Left renal cortex interstitium (tissue), 4 donors: ENCODE results near the gene IGF2R. TPM values are rescaled to one million over a fixed set of nuclear protein-coding genes. Genes with fewer than 3 reads are reported as not detected.

Experiments used
- DNase-seq, 4 donors: peaks; one replicate each; pipeline ENCODE4 v3.0.0-alpha.2; 2013; ENCODE audit warnings: low read depth in 4 of 4, low spot score in 2 of 4, missing footprints in 1 of 4
- polyA plus RNA-seq, 4 donors: library from polyadenylated mRNA; unstranded; fragments of 120-200 nt; gene quantifications; one replicate each; pipeline ENCODE4 v1.2.1, GENCODE V29; 2013; ENCODE audit not compliant: insufficient read length in 4 of 4

The IGF2R gene
- polyA plus RNA-seq, 4 donors = 50.5 to 67.8 (median 58.4) TPM

DNA sequence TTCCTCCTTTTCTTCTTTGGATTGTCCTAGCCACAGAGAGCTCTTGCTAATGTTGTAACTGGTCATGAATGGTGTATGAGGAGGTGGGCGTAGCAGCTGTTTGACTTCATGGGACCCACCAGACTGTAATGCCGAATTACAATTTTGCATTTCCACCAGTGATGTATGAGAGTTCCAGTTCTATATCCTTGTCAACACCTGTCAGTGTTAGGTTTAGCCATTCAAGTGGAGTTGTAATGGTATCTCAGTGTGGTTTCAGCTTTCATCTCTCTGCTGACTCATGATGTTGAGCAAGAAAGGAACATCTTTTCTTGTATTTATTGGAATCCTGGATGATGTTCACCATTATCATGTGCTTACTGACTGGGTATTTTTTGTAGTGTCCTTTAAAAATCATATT lies 5.1 kb downstream of the IGF2R start:
- DNase-seq = no peak

GRCh38 chr6:159974932-159975331 lies 6.0 kb downstream of the IGF2R start:
- no peak for DNase-seq

DNA sequence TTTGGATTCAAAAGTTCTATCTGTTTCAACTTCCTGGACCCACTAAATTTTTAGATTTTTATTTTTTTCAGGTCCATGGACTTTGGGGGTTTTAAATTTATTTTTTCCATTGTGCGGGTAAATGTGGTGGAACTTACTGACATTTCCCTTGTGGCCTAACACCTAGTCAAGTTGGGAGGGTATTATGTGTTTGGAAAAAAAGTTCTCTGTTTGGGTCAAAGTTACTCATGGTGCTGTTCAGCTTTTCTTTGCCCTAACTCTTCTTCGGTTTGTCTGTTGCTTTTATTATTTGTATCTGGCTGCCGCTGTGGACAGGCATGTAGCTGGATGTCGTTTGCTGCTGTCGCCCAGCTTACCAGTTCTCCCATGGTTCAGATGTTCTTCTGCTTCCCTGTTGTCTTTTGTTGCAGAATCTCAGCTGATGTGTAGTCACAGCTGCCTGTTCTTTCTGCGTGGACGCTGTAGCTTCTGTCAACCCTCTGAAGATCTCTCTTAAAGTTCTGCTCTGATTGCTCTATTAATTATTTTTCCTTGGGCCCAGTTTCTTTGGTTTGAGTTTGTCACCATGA lies 7.9 kb downstream of the IGF2R start:
- DNase-seq = no peak

GRCh38 chr6:159977255-159977903 lies 8.5 kb downstream of the IGF2R start:
- DNase-seq = no peak

- DNase-seq = no peak
Observed at GRCh38 chr6:159977904-159978268, 9.0 kb downstream of the IGF2R start.

- no peak for DNase-seq
Observed at GRCh38 chr6:159978291-159979135, 9.6 kb downstream of the IGF2R start.

- DNase-seq = no peak
Observed at GRCh38 chr6:159979136-159979874, 10.4 kb downstream of the IGF2R start.

DNA sequence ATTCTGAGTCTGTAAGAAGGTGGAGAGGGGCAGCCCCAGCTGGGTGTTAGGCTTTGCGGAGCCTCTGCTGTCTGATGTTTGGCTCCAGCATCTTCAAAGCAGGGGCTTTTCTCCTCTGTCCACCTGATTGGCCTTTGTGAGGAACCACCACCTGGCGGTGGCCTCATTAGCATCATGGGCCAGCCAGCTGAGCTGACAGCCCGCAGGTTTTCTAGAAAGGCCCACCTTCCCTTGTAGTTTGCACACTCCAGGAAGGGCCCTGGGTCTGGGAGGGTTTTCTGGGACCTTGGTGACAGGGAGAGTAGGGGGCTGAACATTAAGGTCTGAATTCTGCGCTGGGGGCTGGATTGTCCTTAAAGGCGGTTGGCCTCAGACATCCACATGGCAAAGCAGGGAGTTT lies 11.6 kb downstream of the IGF2R start:
- no peak for DNase-seq

GRCh38 chr6:159981071-159981402 lies 12.2 kb downstream of the IGF2R start:
- DNase-seq = no peak

DNA sequence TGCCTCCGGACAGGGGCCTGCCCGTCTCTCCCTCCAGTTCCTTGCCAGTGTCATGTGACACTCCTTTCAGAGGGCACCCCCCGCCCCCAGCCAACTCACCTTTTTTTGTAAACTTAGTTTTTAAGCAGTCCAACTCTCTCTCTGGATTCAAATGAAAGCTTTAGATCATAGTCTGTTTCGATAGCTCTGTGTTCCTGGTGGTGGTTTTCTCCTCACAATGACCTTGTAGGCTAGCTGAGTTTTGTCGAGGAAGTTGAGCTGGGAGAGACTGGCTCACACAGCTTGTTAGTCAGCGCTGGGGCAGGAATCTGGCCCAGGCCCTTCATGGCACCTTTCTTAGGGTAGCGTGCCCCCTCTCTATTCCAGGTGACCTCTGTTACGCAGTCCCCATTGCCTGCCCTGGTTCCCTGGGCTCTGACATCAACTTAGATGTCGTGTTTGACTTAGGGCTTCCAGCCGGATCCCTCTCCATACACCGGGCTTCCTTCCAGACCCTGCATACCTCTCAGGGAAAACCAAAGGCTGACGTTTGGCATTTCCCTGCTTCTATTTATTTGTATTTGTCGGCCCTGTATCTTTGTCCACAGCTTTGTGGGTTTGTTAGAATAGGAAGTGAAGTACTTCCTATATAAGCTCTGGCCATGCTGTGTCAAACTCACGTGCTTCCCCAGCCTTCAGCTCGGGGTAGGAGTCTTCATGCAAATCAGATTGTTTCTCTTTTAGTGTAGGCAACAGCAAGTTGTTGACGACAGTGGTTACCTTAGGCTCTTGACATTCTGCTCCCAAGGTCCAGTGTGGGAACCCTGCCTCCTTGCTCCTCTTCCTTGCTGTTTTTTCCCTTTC lies 12.7 kb downstream of the IGF2R start:
- no peak for DNase-seq

DNA sequence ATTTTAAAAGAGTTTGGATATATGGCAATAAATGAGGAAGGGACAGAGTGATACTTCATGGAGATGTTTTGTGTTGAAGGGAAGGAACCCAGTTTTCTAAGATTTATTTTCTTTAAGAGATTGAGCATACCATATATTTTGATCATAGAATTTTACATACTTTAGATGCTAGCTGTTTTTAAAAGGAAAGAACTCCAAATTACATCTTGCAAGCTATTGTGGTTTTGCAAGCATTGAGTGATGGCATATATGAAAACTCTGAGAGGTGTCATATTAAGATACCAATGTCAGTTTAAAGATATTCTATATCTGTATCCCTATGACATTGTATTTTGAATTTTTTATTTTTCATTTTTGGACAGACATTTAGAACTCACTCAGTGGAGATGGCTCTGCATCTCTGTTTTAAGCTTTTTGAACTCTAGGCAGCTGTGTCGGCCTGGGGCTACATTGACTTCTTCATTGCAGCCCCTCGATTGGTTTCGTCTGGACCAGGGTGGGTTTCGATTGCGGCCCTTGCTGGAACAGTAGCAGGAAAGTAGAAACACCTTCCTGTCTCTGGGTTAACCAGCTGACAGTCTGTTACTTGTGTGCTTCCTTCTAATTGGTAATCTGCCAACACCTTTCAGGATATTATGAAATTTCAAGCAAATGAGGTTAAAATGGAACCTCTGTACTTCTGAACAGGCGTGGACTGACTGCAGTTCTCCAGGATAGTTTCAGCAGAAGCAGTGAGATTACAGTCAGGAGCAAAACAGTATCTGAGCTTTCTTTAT lies 14.0 kb downstream of the IGF2R start:
- DNase-seq = no peak

DNA sequence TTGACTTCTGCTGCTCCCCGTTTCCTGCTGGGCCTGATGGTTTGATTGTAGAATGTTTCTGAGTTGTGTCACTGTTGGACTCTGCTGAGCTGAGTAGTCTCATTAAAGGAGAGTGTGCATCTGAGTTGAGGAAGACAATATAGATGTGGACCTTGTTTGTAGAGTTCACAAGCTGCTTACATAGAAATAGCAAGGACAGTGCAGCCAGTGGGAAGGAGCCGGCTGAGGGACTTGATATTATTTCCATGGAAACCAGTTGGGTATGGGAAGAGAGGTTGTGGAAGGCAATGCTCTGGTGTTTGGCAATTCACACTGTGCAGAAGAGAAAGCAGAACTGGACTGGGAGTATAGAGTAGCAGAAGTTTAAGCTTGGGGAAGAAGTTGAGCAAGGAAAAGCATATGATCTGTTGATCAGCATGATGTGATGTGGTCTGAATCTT lies 14.8 kb downstream of the IGF2R start:
- no peak for DNase-seq

DNA sequence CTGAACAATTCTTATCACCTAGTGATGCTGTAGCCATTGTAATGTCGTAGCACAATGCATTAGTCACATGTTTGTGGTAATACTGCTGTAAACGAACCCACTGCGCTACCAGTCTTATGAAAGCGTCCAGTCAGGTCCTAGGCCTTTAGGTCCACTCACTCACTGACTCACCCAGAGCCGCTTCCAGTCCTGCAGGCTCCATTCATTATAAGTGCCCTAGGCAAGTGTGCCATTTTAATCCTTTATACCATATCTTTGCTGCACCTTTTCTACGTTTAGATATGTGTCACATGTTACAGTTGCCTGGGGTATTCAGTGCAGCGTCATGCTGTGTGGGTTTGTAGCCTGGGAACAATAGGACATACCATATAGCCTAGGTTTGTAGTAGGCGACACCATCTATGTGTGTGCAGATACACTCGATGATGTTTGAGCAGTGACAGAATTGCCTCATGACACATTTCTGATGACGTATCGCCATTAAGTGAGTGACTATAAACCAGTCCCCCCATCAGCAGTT lies 15.4 kb downstream of the IGF2R start:
- no peak for DNase-seq

GRCh38 chr6:159985296-159985945 lies 16.5 kb downstream of the IGF2R start:
- no peak for DNase-seq

GRCh38 chr6:159988983-159989454 lies 20.1 kb downstream of the IGF2R start:
- DNase-seq = no peak

GRCh38 chr6:159989492-159990480 lies 20.9 kb downstream of the IGF2R start:
- DNase-seq = no peak

DNA sequence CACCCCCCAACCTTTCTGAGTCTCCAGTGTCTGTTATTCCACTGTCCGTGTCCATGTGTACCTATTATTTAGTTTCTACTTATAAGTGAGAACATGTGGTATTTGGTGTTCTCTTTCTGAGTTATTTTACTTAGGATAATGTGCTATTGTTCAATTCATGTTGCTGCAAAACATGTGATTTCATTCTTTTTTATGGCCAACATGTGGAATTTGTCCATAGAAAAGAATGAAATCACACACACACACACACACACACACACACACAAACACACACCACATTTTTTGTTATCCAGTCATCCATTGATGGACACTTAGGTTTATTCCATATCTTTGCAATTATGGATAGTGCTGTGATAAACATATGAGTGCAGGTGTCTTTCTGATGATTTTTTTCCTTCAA lies 23.5 kb downstream of the IGF2R start:
- no peak for DNase-seq

DNA sequence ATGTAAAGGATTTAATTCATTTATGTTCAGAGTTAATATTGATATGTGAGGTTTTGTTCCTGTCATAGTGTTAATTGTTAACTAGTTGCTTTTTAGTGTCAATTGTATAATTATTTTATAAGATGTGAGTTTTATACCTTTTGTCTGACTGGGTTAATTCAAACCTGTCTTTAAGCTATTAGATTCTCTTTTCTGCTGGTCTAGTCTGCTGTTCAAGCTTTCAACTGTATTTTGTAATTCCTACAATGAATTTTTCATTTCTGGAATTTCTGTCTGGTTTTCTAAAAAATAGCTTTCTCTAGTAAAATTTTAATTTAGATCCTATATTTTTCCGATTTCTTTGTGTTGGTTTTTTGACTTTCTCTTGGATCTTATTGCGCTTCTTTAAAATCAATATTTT lies 26.5 kb downstream of the IGF2R start:
- no peak for DNase-seq
